GM23338 (cell line): ENCODE results near the gene DUSP1. TPM values are rescaled to one million over a fixed set of nuclear protein-coding genes. Genes with fewer than 3 reads are reported as not detected.

ENCODE experiments used
- ATAC-seq: fragments of 200-7000 bp; cut with Tn5 transposase; 3 replicates; pipeline ENCODE4 v1.9.1; 2020
- DNase-seq: peaks from one replicate; pipeline ENCODE4 v3.0.0-alpha.2; 2015; ENCODE audit warnings: low spot score
- H2AFZ ChIP-seq: fragments of 200-600 bp; sonication (generic); 2 replicates; pipeline ENCODE4 v1.8.0; 2016; ENCODE audit warnings: antibody characterized with exemption, mild to moderate bottlenecking, moderate library complexity
- H3F3A ChIP-seq: fragments of 200-600 bp; sonication (generic); replicated peaks from 2 replicates; pipeline ENCODE4 v1.8.0; 2017; ENCODE audit warnings: antibody characterized with exemption, mixed run types, low read depth
- H3K27ac ChIP-seq: fragments of 200-600 bp; sonication (generic); 2 replicates; pipeline ENCODE4 v1.6.1; 2016; ENCODE audit warnings: low read depth
- H3K27me3 ChIP-seq: fragments of 200-600 bp; sonication (generic); 2 replicates; pipeline ENCODE4 v1.8.0; 2016; ENCODE audit warnings: mild to moderate bottlenecking, mixed run types, moderate library complexity; ENCODE audit not compliant: insufficient read depth
- H3K36me3 ChIP-seq: fragments of 200-600 bp; sonication (generic); 2 replicates; pipeline ENCODE4 v1.8.0; 2016; ENCODE audit warnings: mild to moderate bottlenecking; ENCODE audit not compliant: insufficient read depth
- H3K4me1 ChIP-seq: fragments of 200-600 bp; sonication (generic); 2 replicates; pipeline ENCODE4 v1.8.0; 2016; ENCODE audit warnings: mild to moderate bottlenecking, moderate library complexity; ENCODE audit not compliant: insufficient read depth
- H3K4me2 ChIP-seq: fragments of 200-600 bp; sonication (generic); 2 replicates; pipeline ENCODE4 v1.7.1; 2017; ENCODE audit warnings: mixed run types
- H3K4me3 ChIP-seq: fragments of 200-600 bp; sonication (generic); 2 replicates; pipeline ENCODE4 v1.6.1; 2016; ENCODE audit warnings: mixed run types
- H3K79me2 ChIP-seq: fragments of 200-600 bp; sonication (generic); replicated peaks from 2 replicates; pipeline ENCODE4 v1.8.0; 2017; ENCODE audit warnings: mild to moderate bottlenecking; ENCODE audit not compliant: insufficient read depth
- H3K9me2 ChIP-seq: fragments of 200-600 bp; sonication (generic); 2 replicates; pipeline ENCODE4 v1.8.0; 2017; ENCODE audit not compliant: insufficient read depth
- H4K20me1 ChIP-seq: fragments of 200-600 bp; sonication (generic); replicated peaks from 2 replicates; pipeline ENCODE4 v1.8.0; 2017; ENCODE audit warnings: mild to moderate bottlenecking; ENCODE audit not compliant: insufficient read depth
- H3K27ac Mint-ChIP-seq: 2 replicates; pipeline ENCODE4 v1.8.0; 2020; ENCODE audit warnings: inconsistent platforms, mild to moderate bottlenecking, moderate library complexity, mixed read lengths
- H3K27me3 Mint-ChIP-seq: 3 replicates; pipeline ENCODE4 v1.8.0; 2022; ENCODE audit warnings: low read depth, mild to moderate bottlenecking, moderate library complexity, mixed read lengths, inconsistent platforms; ENCODE audit not compliant: insufficient read depth, poor library complexity
- H3K36me3 Mint-ChIP-seq: 3 replicates; pipeline ENCODE4 v1.8.0; 2021; ENCODE audit warnings: low read depth, mild to moderate bottlenecking, inconsistent platforms, moderate library complexity, mixed read lengths
- H3K4me1 Mint-ChIP-seq: 3 replicates; pipeline ENCODE4 v1.8.0; 2020; ENCODE audit warnings: mild to moderate bottlenecking, inconsistent platforms, mixed read lengths
- H3K4me3 Mint-ChIP-seq: 3 replicates; pipeline ENCODE4 v1.8.0; 2021; ENCODE audit warnings: moderate library complexity, mild to moderate bottlenecking, inconsistent platforms, mixed read lengths
- H3K9me3 Mint-ChIP-seq: 3 replicates; pipeline ENCODE4 v1.8.0; 2020; ENCODE audit warnings: moderate library complexity, mild to moderate bottlenecking, inconsistent platforms, mixed read lengths
- CREB1 ChIP-seq: fragments of 250-450 bp; sonication (Bioruptor Pico); IDR thresholded peaks from 2 replicates; pipeline ENCODE4 v1.5.0; 2020; ENCODE audit warnings: low read depth, mild to moderate bottlenecking, moderate library complexity
- EZH2 ChIP-seq: fragments of 200-600 bp; sonication (generic); IDR thresholded peaks from one replicate; pipeline ENCODE4 v1.8.0; 2017; ENCODE audit warnings: antibody characterized with exemption, mild to moderate bottlenecking, low read depth; ENCODE audit not compliant: unreplicated experiment
- EZH2phosphoT487 ChIP-seq: fragments of 200-600 bp; sonication (generic); IDR thresholded peaks from one replicate; pipeline ENCODE4 v1.8.1; 2018; ENCODE audit warnings: antibody characterized with exemption; ENCODE audit not compliant: unreplicated experiment
- NANOG ChIP-seq: IDR thresholded peaks from 2 replicates; pipeline ENCODE4 v1.6.1; 2016; ENCODE audit warnings: antibody characterized with exemption, borderline replicate concordance
- POLR2AphosphoS5 ChIP-seq: IDR thresholded peaks from 2 replicates; pipeline ENCODE4 v1.6.1; 2016; ENCODE audit warnings: antibody characterized with exemption, low read depth
- STAT1 ChIP-seq: IDR thresholded peaks from one replicate; pipeline ENCODE4 v1.6.1; 2016; ENCODE audit warnings: antibody characterized with exemption; ENCODE audit not compliant: unreplicated experiment
- ZNF114 ChIP-seq: fragments of 250-450 bp; sonication (Bioruptor Pico); IDR thresholded peaks from 2 replicates; pipeline ENCODE4 v1.5.0; 2020; ENCODE audit warnings: mild to moderate bottlenecking, moderate library complexity
- ZNF331 ChIP-seq: fragments of 250-450 bp; sonication (Bioruptor Pico); IDR thresholded peaks from 2 replicates; pipeline ENCODE4 v1.5.0; 2020; ENCODE audit warnings: low read depth, mild to moderate bottlenecking, moderate library complexity
- polyA plus RNA-seq: library from polyadenylated mRNA; unstranded; fragments of >200 nt; fragmentation: Nextera tagmentation; extraction: Ambion mirVana; gene quantifications from 2 replicates; pipeline ENCODE4 v1.2.1, GENCODE V29; 2016
- total RNA-seq: library from RNA; depleted of rRNA; stranded (reverse); fragments of >200 nt; shearing (Covaris generic); gene quantifications from 2 replicates; pipeline ENCODE4 v1.2.3, GENCODE V29; 2014
- TF ChIP-seq, protein P1 (sequence below), 2 experiments: fragments of 200-600 bp in 1 of 2; sonication (generic) in 1 of 2; conservative IDR thresholded peaks; 2 replicates each; pipeline versions ENCODE4 v1.5.1 to v1.6.1; 2016 to 2017; ENCODE audit warnings: antibody characterized with exemption in 2 of 2, low read depth in 2 of 2, mild to moderate bottlenecking in 2 of 2, moderate library complexity in 1 of 2
- TF ChIP-seq, protein P2 (sequence below): IDR thresholded peaks from 2 replicates; pipeline ENCODE4 v1.6.1; 2016; ENCODE audit warnings: antibody characterized with exemption
- TF ChIP-seq, protein P3 (sequence below): IDR thresholded peaks from one replicate; pipeline ENCODE4 v1.6.1; 2018; ENCODE audit warnings: antibody characterized with exemption; ENCODE audit not compliant: unreplicated experiment

The DUSP1 gene
- total and polyA plus RNA-seq, 2 experiments from 2014 or later: 9.7 to 17.2 TPM

DNA sequence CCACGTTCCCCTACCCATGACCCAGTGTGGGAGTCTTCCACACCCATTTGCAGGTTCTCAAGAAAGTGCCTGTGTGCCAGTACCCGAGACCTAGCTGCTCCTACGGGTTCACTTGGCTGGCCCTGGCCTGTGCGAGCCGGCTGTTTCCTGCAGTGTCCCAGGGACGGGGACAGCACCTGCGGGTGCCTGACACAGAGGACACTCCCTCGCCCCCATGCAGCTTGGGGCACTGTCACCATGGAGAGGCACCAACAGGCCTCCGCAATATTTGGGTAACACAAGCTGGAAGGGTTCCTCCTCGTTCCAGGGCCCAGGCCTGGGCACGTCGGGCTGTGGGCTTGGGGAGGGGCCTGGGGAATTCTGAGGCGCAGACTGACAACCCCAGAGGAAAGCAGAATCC lies 41.4 kb downstream of the DUSP1 start (continued):
- TF ChIP-seq, protein P1, sequence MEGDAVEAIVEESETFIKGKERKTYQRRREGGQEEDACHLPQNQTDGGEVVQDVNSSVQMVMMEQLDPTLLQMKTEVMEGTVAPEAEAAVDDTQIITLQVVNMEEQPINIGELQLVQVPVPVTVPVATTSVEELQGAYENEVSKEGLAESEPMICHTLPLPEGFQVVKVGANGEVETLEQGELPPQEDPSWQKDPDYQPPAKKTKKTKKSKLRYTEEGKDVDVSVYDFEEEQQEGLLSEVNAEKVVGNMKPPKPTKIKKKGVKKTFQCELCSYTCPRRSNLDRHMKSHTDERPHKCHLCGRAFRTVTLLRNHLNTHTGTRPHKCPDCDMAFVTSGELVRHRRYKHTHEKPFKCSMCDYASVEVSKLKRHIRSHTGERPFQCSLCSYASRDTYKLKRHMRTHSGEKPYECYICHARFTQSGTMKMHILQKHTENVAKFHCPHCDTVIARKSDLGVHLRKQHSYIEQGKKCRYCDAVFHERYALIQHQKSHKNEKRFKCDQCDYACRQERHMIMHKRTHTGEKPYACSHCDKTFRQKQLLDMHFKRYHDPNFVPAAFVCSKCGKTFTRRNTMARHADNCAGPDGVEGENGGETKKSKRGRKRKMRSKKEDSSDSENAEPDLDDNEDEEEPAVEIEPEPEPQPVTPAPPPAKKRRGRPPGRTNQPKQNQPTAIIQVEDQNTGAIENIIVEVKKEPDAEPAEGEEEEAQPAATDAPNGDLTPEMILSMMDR (conservative IDR thresholded peaks at IDR 0.05; ENCODE audit: low read depth in 2 of 2): no peak
- no peak for TF ChIP-seq POLR2AphosphoS5
- TF ChIP-seq ZNF114 (CRISPR knock-in tag): no peak
- TF ChIP-seq, protein P2, sequence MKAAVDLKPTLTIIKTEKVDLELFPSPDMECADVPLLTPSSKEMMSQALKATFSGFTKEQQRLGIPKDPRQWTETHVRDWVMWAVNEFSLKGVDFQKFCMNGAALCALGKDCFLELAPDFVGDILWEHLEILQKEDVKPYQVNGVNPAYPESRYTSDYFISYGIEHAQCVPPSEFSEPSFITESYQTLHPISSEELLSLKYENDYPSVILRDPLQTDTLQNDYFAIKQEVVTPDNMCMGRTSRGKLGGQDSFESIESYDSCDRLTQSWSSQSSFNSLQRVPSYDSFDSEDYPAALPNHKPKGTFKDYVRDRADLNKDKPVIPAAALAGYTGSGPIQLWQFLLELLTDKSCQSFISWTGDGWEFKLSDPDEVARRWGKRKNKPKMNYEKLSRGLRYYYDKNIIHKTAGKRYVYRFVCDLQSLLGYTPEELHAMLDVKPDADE: no peak
- TF ChIP-seq, protein P3, sequence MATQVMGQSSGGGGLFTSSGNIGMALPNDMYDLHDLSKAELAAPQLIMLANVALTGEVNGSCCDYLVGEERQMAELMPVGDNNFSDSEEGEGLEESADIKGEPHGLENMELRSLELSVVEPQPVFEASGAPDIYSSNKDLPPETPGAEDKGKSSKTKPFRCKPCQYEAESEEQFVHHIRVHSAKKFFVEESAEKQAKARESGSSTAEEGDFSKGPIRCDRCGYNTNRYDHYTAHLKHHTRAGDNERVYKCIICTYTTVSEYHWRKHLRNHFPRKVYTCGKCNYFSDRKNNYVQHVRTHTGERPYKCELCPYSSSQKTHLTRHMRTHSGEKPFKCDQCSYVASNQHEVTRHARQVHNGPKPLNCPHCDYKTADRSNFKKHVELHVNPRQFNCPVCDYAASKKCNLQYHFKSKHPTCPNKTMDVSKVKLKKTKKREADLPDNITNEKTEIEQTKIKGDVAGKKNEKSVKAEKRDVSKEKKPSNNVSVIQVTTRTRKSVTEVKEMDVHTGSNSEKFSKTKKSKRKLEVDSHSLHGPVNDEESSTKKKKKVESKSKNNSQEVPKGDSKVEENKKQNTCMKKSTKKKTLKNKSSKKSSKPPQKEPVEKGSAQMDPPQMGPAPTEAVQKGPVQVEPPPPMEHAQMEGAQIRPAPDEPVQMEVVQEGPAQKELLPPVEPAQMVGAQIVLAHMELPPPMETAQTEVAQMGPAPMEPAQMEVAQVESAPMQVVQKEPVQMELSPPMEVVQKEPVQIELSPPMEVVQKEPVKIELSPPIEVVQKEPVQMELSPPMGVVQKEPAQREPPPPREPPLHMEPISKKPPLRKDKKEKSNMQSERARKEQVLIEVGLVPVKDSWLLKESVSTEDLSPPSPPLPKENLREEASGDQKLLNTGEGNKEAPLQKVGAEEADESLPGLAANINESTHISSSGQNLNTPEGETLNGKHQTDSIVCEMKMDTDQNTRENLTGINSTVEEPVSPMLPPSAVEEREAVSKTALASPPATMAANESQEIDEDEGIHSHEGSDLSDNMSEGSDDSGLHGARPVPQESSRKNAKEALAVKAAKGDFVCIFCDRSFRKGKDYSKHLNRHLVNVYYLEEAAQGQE: no peak
- no peak for TF ChIP-seq STAT1
- TF ChIP-seq CREB1: no peak

DNA sequence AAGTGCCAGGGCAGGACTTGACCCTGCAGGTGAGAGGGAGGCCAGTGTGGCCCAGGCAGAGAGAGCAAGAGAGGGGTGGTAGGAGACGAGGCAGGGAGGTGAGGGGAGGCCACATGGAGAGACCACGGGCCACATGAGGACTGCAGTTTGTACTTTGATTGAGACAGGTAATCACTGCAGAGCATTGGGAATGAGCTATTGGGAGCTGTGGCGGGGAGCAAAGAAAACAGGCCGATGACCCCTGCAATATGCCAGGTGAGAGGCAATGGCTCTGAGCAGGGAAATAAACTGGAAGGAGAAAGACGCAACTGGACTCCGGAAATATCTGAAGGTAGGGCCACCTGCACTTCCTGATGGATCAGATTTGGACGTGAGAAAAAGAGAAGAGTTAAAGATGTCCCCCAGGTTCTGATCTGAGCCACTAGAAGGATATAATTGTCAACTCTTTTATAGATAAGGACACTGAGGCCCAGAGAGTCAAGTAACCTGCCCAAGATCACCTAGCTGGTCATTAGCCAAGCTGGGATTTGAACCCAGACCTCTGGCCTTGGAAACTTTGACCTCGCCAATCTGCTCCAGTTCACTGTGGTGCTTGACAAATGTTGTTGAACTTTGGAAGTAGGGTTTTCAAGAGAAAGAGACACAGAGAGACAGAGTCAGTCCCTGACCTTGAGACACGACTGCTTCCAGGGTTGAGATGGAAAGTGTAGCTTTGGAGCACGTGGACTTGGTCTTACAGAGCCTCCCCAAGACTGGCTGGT lies 42.3 kb downstream of the DUSP1 start:
- H3F3A ChIP-seq: no peaks in the 10 kb centered on the region
- no peaks in the 10 kb centered on the region for H3K27me3 ChIP-seq
- H3K27ac Mint-ChIP-seq: no peak overlapping the region
- no peak overlapping the region for H3K4me2 ChIP-seq
- no peaks in the 10 kb centered on the region for H3K9me3 Mint-ChIP-seq
- no peaks in the 10 kb centered on the region for H3K36me3 Mint-ChIP-seq
- DNase-seq (no peak), ATAC-seq (no peak)
- no peak overlapping the region for H3K27ac ChIP-seq
- H3K4me3 Mint-ChIP-seq: no peak overlapping the region
- H3K27me3 Mint-ChIP-seq: peaks cover 4% of the 10 kb centered on the region
- no peaks in the 10 kb centered on the region for H3K4me1 ChIP-seq
- no peak overlapping the region for H3K4me3 ChIP-seq
- no peaks in the 10 kb centered on the region for H3K9me2 ChIP-seq
- H3K4me1 Mint-ChIP-seq: no peaks in the 10 kb centered on the region
- no peaks in the 10 kb centered on the region for H3K79me2 ChIP-seq
- no peak overlapping the region for H2AFZ ChIP-seq
- H3K36me3 ChIP-seq: no peaks in the 10 kb centered on the region
- H4K20me1 ChIP-seq: no peaks in the 10 kb centered on the region
- TF ChIP-seq ZNF331 (CRISPR knock-in tag) (no peak), EZH2 (no peak), NANOG (no peak), EZH2phosphoT487 (no peak)
- TF ChIP-seq, protein P2: no peak
- TF ChIP-seq, protein P1 (conservative IDR thresholded peaks at IDR 0.05; ENCODE audit: low read depth in 2 of 2): no peak
